ENCODE data around the gene CCNB2.
"Not testable (repeated sequence)": the region's sequence is repeated elsewhere in the genome, so short reads cannot be mapped to it uniquely, and the experiment has no call there.

CCNB2 gene

GRCh38 chr15:59137566-59137965 is 32.6 kb downstream of the CCNB2 start:
- DNase-seq = no peak

GRCh38 chr15:59138243-59138642 is 33.3 kb downstream of the CCNB2 start:
- peak; percentile 70 for DNase-seq

GRCh38 chr15:59140422-59141226 is 35.7 kb downstream of the CCNB2 start:
- no peak for DNase-seq

DNA sequence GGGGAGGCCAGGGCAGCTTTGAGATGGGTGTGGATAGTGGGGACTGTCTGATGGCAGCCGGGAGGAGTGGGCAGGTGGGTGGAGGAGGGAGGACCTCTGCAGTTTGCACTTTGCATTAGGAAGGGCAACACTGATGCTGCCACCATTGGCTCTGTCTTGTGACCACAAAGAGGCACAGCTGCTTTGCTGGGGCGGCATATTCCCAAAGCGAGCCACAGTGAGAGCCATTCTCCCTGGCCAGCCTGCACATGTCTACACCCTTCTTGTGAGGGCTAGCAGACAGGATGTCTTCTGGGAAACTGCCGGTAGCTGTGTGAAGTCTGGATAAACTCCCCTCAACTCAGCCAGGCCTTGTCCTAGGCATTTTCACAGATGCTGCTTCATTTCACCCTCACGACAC is 38.3 kb downstream of the CCNB2 start:
- DNase-seq = peak; percentile 41

DNA sequence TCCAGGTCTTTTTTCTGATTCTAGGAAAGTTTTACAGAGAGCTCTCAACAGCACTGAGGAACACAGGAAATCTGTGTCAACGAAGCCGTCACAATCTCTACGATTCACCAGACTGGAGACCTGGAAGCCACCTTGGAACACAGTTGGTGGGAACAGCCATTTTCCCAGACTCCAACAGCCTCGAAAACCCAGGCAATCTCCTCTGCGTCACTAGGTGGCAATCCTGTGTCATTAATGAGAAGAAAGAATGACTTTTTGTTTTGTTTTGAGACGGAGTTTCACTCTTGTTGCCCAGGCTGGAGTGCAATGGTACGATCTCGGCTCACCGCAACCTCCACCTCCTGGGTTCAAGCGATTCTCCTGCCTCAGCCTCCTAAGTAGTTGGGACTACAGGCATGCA is 39.6 kb downstream of the CCNB2 start:
- DNase-seq = peak; percentile 38

DNA sequence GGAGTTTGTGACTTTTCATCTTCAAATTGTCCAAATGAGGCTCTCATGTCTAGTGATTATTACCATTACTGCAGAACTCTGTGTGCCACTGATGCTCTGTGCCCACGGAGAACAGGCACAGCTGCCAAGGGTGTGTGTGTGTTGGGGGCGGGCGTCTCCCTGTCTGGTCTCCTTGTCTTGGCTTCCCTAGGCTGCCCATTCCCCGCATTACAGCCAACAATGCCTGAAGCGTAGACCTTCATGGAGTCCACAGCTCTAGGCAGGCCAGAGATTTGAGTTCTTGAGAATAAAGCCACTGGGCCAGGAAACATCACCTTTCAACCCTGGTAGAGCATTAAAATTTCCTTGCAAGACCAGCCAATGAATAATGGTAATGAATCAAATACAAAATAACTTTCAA is 42.7 kb downstream of the CCNB2 start:
- DNase-seq = no peak

DNA sequence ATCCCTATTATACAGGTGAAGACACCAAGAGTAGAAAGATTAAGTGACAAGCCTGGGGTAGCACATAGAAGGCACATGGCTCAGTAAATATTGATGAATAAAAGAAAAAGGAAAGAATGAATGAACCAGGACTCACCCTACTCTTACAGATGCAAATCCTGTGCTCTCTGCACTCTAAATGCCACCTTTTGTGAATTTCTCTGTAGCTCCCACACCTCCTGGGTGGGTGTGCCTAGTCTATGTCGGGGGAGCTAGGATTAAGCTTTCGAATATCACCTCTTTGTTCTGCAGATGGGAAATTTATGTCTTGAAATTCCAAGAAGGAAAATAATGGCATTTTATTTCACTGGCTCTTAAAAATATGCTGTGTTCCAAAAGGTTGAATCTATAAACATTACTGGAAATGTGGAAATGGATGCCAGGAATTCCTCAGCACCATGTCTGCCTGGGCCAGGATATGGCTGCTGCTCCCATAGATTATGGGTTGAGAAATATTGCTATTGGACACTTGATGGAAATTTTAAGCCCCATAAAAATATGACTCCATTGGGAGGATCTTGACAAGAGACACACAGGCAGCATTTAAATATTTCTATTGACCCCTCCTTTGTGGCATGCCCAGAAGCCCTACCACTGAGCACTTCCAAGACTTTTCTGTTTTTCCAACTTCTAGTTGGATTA is 43.3 kb downstream of the CCNB2 start:
- no peak for DNase-seq

GRCh38 chr15:59150185-59150584 is 45.2 kb downstream of the CCNB2 start:
- no peak for DNase-seq

GRCh38 chr15:59152694-59153450 is 47.9 kb downstream of the CCNB2 start:
- no peak for DNase-seq

DNA sequence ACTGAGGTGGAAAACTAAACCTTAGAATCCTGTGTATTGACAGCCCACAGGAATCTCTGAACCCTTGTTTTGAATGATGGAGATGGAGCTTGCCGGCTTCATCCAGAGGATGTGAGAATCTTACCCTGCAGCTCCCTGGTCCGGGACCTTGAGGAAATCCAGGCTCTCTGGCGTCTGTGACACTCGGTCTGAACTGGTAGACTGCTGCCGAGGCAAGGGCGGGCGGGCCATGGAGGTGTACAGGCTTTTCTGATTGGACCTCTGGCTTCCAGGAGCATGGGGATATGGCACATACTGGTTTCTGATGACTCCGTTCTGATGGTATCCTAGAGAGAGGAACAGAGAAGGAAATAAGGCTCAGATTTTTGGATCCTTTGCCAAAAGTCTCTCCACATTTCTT is 48.5 kb downstream of the CCNB2 start:
- no peak for DNase-seq

DNA sequence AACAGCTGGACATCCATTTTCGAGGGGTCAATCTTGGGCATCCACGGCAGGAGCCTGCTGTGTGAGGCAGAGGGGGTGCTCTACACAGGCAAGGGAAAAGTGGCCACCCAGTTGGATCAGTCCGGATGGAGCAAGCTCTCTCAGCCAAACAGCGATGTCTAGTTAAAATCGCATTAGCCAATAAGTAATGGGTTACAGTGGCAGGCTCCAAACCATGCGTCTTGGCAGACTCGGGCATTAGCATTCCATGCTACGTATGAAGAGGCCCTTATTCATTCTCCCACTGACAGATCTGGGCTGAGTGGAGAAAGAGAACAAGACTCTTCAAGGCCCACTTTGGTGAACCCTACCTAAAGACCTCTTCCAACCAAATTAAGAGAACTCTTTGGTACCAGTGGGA is 49.3 kb downstream of the CCNB2 start:
- DNase-seq = no peak

DNA sequence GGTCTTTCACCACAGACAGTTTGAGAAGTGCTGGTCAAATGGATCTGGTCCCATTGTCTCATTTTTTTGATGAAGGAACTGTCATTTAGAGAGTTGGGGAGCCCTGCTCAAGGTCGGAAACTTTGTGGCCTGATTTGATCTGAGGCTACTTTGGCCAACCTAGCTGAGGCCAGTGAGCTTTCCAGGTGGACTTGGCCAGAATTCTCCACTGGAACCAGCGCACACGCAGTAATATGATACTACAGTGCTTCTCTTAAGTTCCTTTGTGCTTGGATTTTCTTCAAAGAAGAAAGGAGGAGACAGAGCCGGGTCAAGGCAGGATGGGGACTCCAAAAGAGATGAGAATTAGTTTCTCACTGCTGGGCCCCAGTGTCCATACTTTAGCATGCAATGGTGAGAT is 50.5 kb downstream of the CCNB2 start:
- no peak for DNase-seq

GRCh38 chr15:59157396-59157795 is 52.5 kb downstream of the CCNB2 start:
- no peak for DNase-seq

GRCh38 chr15:59157840-59158700 is 53.1 kb downstream of the CCNB2 start:
- DNase-seq = no peak

DNA sequence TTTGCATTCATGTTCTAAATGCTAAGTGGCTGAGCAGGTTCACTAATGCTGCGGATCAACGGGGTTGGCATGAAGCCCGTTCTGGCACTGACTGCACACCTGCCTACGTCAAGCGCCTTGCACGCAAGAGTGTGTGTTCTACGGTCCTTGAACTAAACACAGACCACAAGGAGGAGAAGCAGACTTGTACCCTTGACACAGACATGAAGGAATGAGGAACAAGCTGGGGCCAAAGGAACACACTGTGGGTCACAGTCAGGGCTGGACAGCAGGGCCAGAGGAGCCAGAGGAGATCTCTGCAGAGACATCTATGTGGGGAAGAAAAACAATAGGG is 53.7 kb downstream of the CCNB2 start:
- no peak for DNase-seq

DNA sequence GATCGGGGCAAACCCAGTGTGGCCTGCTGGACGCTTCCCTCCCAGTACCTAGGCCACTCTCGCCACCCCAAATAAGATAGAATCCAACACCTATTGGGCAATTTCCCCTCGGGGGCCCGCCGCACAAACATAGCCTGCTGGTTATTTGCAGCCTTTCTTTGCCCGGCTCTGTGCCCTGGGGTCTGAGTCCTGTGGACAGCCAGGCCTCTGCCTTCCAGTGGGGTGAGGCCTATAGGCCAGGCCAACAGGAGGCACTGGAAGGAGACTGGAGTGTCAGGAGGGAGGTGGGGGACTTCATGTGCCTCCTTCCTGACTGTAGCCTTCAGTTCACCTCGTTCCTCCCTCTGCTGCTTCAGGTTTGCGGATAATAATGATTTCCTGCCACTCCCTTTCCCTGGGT is 54.3 kb downstream of the CCNB2 start:
- DNase-seq = no peak

- DNase-seq = no peak
Observed at GRCh38 chr15:59160880-59161593, 56.1 kb downstream of the CCNB2 start.

- DNase-seq = not testable (repeated sequence)
Observed at GRCh38 chr15:59162080-59162479, 57.1 kb downstream of the CCNB2 start.

GRCh38 chr15:59165726-59166125 is 60.8 kb downstream of the CCNB2 start:
- no peak for DNase-seq

- no peak for DNase-seq
Observed at GRCh38 chr15:59166166-59166565, 61.2 kb downstream of the CCNB2 start.

DNA sequence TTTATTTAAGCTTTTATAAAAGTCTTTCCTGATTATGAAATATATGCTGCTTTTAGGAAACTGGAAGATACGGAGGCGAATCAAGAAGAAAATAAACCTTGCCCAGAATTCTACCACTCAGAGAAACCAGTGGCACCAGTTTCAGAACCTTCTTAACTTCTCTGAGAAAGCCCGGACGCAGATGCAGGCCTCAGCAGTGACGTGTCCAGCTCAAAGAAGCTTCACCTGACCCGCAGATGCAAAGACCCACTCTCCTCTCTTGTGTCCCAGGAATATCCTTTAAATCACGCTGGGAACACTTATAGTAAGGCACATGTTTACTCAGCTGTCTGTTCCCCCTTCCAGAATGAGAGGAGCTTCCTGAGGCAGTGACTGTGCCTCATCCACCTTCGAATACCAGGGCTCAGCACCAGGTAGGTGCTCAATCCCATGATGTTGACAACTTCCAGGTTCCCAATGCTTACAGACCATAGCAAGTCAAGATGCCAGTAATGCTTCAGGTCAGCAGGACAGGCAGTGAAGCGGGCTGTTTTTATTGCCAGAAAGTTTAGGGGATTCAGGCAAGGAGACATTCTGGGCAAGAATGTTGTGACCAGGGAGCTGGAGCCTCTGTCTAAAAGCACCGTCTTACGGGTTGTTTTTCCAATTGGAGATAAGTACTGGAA is 61.8 kb downstream of the CCNB2 start:
- DNase-seq = no peak

GRCh38 chr15:59168536-59168935 is 63.6 kb downstream of the CCNB2 start:
- DNase-seq = no peak

All from activated CD8-positive, alpha-beta memory T cell treated with anti-CD3 and anti-CD28 coated beads for 24 hours (primary cell).